ENCODE measurements around the gene RPS15.

- no peak for TF ChIP-seq CTCF (IDR thresholded peaks at IDR 0.05)
- no peak for TF ChIP-seq POLR2A (IDR thresholded peaks at IDR 0.05)
- no peak for TF ChIP-seq EP300 (IDR thresholded peaks at IDR 0.05)
Observed at GRCh38 chr19:1440418-1440801, 2.2 kb downstream of the RPS15 start.

Measured in tibial nerve (tissue), 4 donors.